Hematopoietic multipotent progenitor cell treated with erythropoietin and hydrocortisone succinate and interleukin-3 and kit ligand, for 17 days (in vitro differentiated cells): Measurements from ENCODE around the gene STEAP3.

Experiments
- DNase-seq: peaks from one replicate; pipeline ENCODE4 v3.0.0-alpha.2; 2015; ENCODE audit warnings: low spot score

Gene STEAP3

GRCh38 chr2:119198240-119198840, 25.3 kb upstream of the STEAP3 start:
- DNase-seq: no peak

GRCh38 chr2:119201815-119202214, 21.8 kb upstream of the STEAP3 start:
- no peak for DNase-seq

- no peak for DNase-seq
These were observed 20.9 kb upstream of the STEAP3 start for GRCh38 chr2:119202610-119203310.

- no peak for DNase-seq
These were observed 19.1 kb upstream of the STEAP3 start for GRCh38 chr2:119204525-119204924.

GRCh38 chr2:119205001-119205706, 18.5 kb upstream of the STEAP3 start:
- no peak for DNase-seq

GRCh38 chr2:119206201-119206600, 17.4 kb upstream of the STEAP3 start:
- DNase-seq: no peak

- DNase-seq: no peak
These were observed 16.2 kb upstream of the STEAP3 start for GRCh38 chr2:119207447-119207846.

- no peak for DNase-seq
These were observed 14.8 kb upstream of the STEAP3 start for GRCh38 chr2:119208791-119209203.

GRCh38 chr2:119212139-119212800, 11.4 kb upstream of the STEAP3 start:
- DNase-seq: no peak

- DNase-seq: no peak
These were observed 9.1 kb upstream of the STEAP3 start for GRCh38 chr2:119214453-119215037.

- no peak for DNase-seq
These were observed 6.6 kb upstream of the STEAP3 start for GRCh38 chr2:119216994-119217393.

GRCh38 chr2:119218478-119219064, 5.1 kb upstream of the STEAP3 start:
- peak; percentile 78 for DNase-seq

GRCh38 chr2:119219873-119220272, 3.8 kb upstream of the STEAP3 start:
- DNase-seq: no peak

GRCh38 chr2:119220720-119221301, 2.8 kb upstream of the STEAP3 start:
- DNase-seq: no peak

GRCh38 chr2:119221609-119222008, 2.0 kb upstream of the STEAP3 start:
- DNase-seq: no peak

- peak; percentile 13 for DNase-seq
These were observed 1.4 kb upstream of the STEAP3 start for GRCh38 chr2:119222213-119222612.

GRCh38 chr2:119222863-119223520, 642 bp upstream of the STEAP3 start:
- DNase-seq: no peak

GRCh38 chr2:119224391-119225104, 914 bp downstream of the STEAP3 start:
- peak; percentile 25 for DNase-seq

GRCh38 chr2:119225105-119225865, 1.7 kb downstream of the STEAP3 start:
- peak; percentile 45 for DNase-seq

GRCh38 chr2:119225926-119226325, 2.3 kb downstream of the STEAP3 start:
- DNase-seq: no peak
